GM23338 (cell line): Measurements from ENCODE around the gene COL6A3.

Experiments
- CTCF ChIP-seq, 2 experiments: fragments of 200-600 bp in 1 of 2; sonication (generic) in 1 of 2; conservative IDR thresholded peaks; 2 replicates each; pipeline versions ENCODE4 v1.5.1 to v1.6.1; 2016 to 2017; ENCODE audit warnings: antibody characterized with exemption in 2 of 2, low read depth in 2 of 2, mild to moderate bottlenecking in 2 of 2, moderate library complexity in 1 of 2
- EZH2 ChIP-seq: fragments of 200-600 bp; sonication (generic); IDR thresholded peaks from one replicate; pipeline ENCODE4 v1.8.0; 2017; ENCODE audit warnings: antibody characterized with exemption, mild to moderate bottlenecking, low read depth; ENCODE audit not compliant: unreplicated experiment
- REST ChIP-seq: IDR thresholded peaks from one replicate; pipeline ENCODE4 v1.6.1; 2018; ENCODE audit warnings: antibody characterized with exemption; ENCODE audit not compliant: unreplicated experiment

- TF ChIP-seq REST (no peak), EZH2 (no peak), CTCF (conservative IDR thresholded peaks at IDR 0.05; ENCODE audit: low read depth in 2 of 2) (peak; percentile 31 to 53; a peak in 3 of 4 replicates)
These were observed 103.3 kb downstream of the COL6A3 start for GRCh38 chr2:237310515-237311114.
